ENCODE measurements around the gene PXMP2.
A peak's percentile ranks its signal among the peaks of the same experiment; 100 is the strongest.

Gene PXMP2

GRCh38 chr12:132720606-132721345 is 33.4 kb downstream of the PXMP2 start:
- peaks cover 4% of the 10 kb centered on the region for H3K4me1 Mint-ChIP-seq
- no peak overlapping the region for H3K4me3 Mint-ChIP-seq
- no peaks in the 10 kb centered on the region for H3K27me3 Mint-ChIP-seq
- ATAC-seq: no peak
- no peaks in the 10 kb centered on the region for H3K9me3 Mint-ChIP-seq
- peak overlapping the region; percentile 22 to 56 for H3K27ac Mint-ChIP-seq
- DNase-seq: no peak

GRCh38 chr12:132723015-132723763 is 35.8 kb downstream of the PXMP2 start:
- ATAC-seq: no peak
- no peak for DNase-seq
- H3K4me1 Mint-ChIP-seq: peaks cover 4% of the 10 kb centered on the region
- peak overlapping the region; percentile 8 to 89 for H3K27ac Mint-ChIP-seq
- H3K9me3 Mint-ChIP-seq: no peaks in the 10 kb centered on the region
- no peaks in the 10 kb centered on the region for H3K27me3 Mint-ChIP-seq
- no peak overlapping the region for H3K4me3 Mint-ChIP-seq

- no peak for DNase-seq
- ATAC-seq: no peak
- no peak overlapping the region for H3K4me3 Mint-ChIP-seq
These were observed 36.4 kb downstream of the PXMP2 start for GRCh38 chr12:132723764-132724140.

GRCh38 chr12:132724506-132725241 is 37.3 kb downstream of the PXMP2 start:
- ATAC-seq (no peak), DNase-seq (no peak)
- Mint-ChIP-seq H3K9me3 (no peaks in the 10 kb centered on the region), H3K27ac (peak overlapping the region in 1 of 2 donors; percentile 19), H3K27me3 (no peaks in the 10 kb centered on the region), H3K4me3 (no peak overlapping the region), H3K4me1 (peaks cover 8% of the 10 kb centered on the region)

More at GRCh38 chr12:132723764-132724140, 36.4 kb downstream of the PXMP2 start:
- H3K4me1 Mint-ChIP-seq: peaks cover 4% of the 10 kb centered on the region
- H3K27ac Mint-ChIP-seq: peak overlapping the region in 1 of 2 donors; percentile 68
- H3K27me3 Mint-ChIP-seq: no peaks in the 10 kb centered on the region
- no peaks in the 10 kb centered on the region for H3K9me3 Mint-ChIP-seq

- H3K27me3 Mint-ChIP-seq: no peaks in the 10 kb centered on the region
- H3K27ac Mint-ChIP-seq: peak overlapping the region in 1 of 2 donors; percentile 10
- no peaks in the 10 kb centered on the region for H3K9me3 Mint-ChIP-seq
- H3K4me1 Mint-ChIP-seq: peaks cover 16% of the 10 kb centered on the region
- no peak overlapping the region for H3K4me3 Mint-ChIP-seq
- DNase-seq: no peak
- no peak for ATAC-seq
These were observed 39.0 kb downstream of the PXMP2 start for GRCh38 chr12:132726386-132726785.

GRCh38 chr12:132727091-132727794 is 39.9 kb downstream of the PXMP2 start:
- Mint-ChIP-seq H3K9me3 (no peaks in the 10 kb centered on the region), H3K4me1 (peaks cover 16% of the 10 kb centered on the region), H3K27ac (peak overlapping the region in 1 of 2 donors; percentile 10), H3K4me3 (no peak overlapping the region), H3K27me3 (no peaks in the 10 kb centered on the region)
- ATAC-seq (peak; percentile 59), DNase-seq (no peak)

GRCh38 chr12:132728502-132728901 is 41.1 kb downstream of the PXMP2 start:
- DNase-seq: no peak
- Mint-ChIP-seq H3K9me3 (no peaks in the 10 kb centered on the region), H3K27me3 (no peaks in the 10 kb centered on the region), H3K4me1 (peaks cover 16% of the 10 kb centered on the region), H3K27ac (peak overlapping the region in 1 of 2 donors; percentile 71), H3K4me3 (no peak overlapping the region)
- no peak for ATAC-seq

GRCh38 chr12:132729541-132730320 is 42.3 kb downstream of the PXMP2 start:
- Mint-ChIP-seq H3K4me3 (no peak overlapping the region), H3K27ac (no peak overlapping the region), H3K4me1 (peaks cover 16% of the 10 kb centered on the region), H3K27me3 (no peaks in the 10 kb centered on the region), H3K9me3 (no peaks in the 10 kb centered on the region)
- no peak for DNase-seq
- ATAC-seq: peak; percentile 32

GRCh38 chr12:132730353-132730752 is 43.0 kb downstream of the PXMP2 start:
- Mint-ChIP-seq H3K27me3 (no peaks in the 10 kb centered on the region), H3K27ac (no peak overlapping the region), H3K9me3 (no peaks in the 10 kb centered on the region), H3K4me3 (no peak overlapping the region), H3K4me1 (peaks cover 16% of the 10 kb centered on the region)
- DNase-seq: no peak
- ATAC-seq: no peak

- Mint-ChIP-seq H3K27ac (no peak overlapping the region), H3K4me1 (peaks cover 16% of the 10 kb centered on the region), H3K27me3 (no peaks in the 10 kb centered on the region), H3K4me3 (no peak overlapping the region), H3K9me3 (no peaks in the 10 kb centered on the region)
- ATAC-seq (no peak), DNase-seq (no peak)
These were observed 44.2 kb downstream of the PXMP2 start for GRCh38 chr12:132731574-132731973.

GRCh38 chr12:132734206-132734605 is 46.8 kb downstream of the PXMP2 start:
- DNase-seq (no peak), ATAC-seq (no peak)
- Mint-ChIP-seq H3K4me3 (no peak overlapping the region), H3K27ac (peak overlapping the region in 1 of 2 donors; percentile 43), H3K4me1 (peaks cover 9% of the 10 kb centered on the region), H3K27me3 (no peaks in the 10 kb centered on the region), H3K9me3 (no peaks in the 10 kb centered on the region)

GRCh38 chr12:132735496-132735895 is 48.1 kb downstream of the PXMP2 start:
- Mint-ChIP-seq H3K27ac (peak overlapping the region in 1 of 2 donors; percentile 88), H3K4me3 (no peak overlapping the region), H3K4me1 (no peaks in the 10 kb centered on the region), H3K9me3 (no peaks in the 10 kb centered on the region), H3K27me3 (no peaks in the 10 kb centered on the region)
- no peak for DNase-seq
- ATAC-seq: no peak

- Mint-ChIP-seq H3K27me3 (no peaks in the 10 kb centered on the region), H3K27ac (peak overlapping the region in 1 of 2 donors; percentile 19), H3K9me3 (no peaks in the 10 kb centered on the region), H3K4me1 (no peaks in the 10 kb centered on the region), H3K4me3 (no peak overlapping the region)
- DNase-seq (no peak), ATAC-seq (no peak)
These were observed 49.0 kb downstream of the PXMP2 start for GRCh38 chr12:132736378-132736777.

- ATAC-seq: no peak
- no peaks in the 10 kb centered on the region for H3K27me3 Mint-ChIP-seq
- peak overlapping the region in 1 of 2 donors; percentile 86 for H3K27ac Mint-ChIP-seq
- no peak overlapping the region for H3K4me3 Mint-ChIP-seq
- H3K4me1 Mint-ChIP-seq: no peaks in the 10 kb centered on the region
- no peaks in the 10 kb centered on the region for H3K9me3 Mint-ChIP-seq
- DNase-seq: no peak
These were observed 49.5 kb downstream of the PXMP2 start for GRCh38 chr12:132736913-132737312.
